NCI-H345 treated with DMSO at 0.1 percent for 48 hours (cell line): Measurements from ENCODE around the gene DOCK4.

ENCODE experiments used
- DNase-seq: peaks from one replicate; lab custom pipeline; 2025; ENCODE audit not compliant: unreplicated experiment; lab: John Stamatoyannopoulos, UW

The DOCK4 gene

DNA sequence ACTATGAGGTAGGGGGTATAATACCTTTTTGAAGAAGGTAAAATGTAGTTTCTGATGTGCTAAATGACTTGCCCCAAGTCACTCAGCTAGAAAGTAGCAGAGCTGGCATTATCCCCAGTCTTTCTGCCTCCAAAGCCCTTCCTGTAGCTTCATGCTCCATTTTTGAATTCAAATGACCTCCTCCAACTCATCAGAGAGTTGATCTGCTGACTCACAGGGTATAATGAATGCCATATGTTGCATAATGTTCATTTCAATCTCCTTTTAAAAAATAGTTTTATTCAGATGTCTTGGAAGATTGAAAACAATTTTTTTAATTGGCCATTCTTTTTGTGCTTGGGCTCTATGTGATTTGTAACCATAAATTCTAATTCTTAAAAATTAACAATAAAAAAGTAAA is 371.1 kb downstream of the DOCK4 start:
- DNase-seq = no peak

DNA sequence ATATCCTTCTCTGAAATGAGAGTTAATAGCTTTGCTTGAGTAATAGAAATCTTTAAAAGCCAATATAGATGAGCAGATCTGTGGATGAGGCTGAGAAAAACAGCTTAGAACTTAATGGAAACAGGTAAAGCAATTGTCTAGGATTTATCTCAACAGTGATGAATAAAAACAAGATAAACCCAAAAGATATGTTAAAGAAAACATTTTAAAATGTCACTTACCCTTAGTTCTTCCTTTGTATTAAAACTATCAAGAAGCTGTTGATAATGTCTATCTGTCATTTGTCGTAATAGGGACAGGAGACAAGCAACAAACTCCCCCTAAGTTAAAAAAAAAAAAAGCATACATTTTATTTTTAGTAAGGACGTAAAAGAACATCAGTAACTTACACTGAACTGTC is 371.8 kb downstream of the DOCK4 start:
- no peak for DNase-seq

- DNase-seq = no peak
These were observed 372.7 kb downstream of the DOCK4 start for GRCh38 chr7:111833466-111833865.

- DNase-seq = no peak
These were observed 374.0 kb downstream of the DOCK4 start for GRCh38 chr7:111832174-111832573.

DNA sequence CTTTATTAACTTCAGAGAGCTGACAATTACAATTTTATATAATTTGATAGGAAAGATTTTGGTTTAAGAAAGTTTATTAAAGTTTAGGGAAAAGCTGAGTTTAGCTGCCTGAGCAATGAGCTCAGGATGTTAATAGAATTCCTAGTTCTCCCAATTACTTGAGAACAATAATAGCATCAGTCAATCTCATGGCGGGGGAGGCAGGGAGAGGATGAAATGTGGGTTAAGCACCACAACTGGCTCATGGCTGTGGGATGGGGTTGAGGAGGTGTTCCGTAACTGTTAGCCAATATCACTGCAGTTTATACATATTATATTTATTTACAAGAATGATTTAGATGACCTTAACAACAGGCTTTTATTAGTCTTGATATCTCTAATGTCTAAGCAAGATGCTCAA is 377.0 kb downstream of the DOCK4 start:
- no peak for DNase-seq

GRCh38 chr7:111827863-111828504 is 378.2 kb downstream of the DOCK4 start:
- no peak for DNase-seq

DNA sequence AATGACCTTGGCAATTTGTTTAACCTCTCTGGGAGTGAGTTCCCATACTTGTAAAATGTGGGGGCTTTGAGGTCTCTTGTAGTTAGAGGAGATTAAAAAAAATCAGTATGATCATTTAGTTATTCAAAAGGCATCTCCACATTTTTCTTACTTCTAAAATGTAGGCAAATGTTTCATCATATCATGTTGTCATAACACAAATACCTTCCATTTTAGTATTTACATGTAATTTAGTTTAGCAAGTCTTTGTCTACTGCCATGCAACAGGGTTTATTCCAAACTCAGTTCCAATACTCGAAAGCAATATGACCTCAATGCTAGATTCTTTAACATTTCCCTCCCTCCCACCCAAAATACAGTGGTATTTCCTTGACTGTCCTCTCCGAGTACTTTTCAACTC is 381.2 kb downstream of the DOCK4 start:
- no peak for DNase-seq

DNA sequence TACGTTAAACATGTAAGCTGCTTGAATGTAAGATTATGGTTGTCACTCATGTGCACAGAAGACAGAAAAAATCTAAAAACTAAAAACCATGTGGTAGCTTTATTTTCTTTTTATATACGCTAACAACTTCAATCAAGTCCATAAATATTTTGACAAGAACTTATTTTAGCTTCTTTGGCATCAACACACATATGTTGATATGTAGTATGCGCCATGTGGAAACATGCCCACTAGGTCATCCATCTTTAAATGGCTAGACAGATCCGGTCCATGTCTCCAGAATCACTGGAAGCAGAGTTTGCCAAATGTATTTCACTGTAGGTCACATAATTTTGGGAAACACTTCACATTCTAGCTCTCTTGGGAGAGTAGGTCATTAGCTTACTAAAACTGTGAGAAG is 382.4 kb downstream of the DOCK4 start:
- no peak for DNase-seq

DNA sequence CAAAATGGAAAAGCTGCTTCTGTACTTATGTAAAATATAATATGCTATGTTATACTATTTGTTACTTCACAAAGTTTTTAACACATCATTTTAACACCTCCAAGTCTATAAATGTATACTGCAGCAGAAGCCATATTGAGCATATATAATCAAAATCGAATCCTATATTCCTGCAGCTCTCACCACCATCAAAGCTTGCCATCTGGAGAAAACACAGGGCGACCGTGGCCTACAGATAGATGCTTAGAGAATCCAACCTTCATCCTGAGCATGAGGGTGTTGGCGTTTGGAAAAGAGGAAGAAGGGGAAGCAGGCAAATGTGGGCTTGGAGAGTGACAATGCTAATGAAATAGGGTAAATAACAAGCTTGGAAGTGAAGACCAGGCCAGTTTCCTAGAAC is 385.2 kb downstream of the DOCK4 start:
- DNase-seq = no peak

DNA sequence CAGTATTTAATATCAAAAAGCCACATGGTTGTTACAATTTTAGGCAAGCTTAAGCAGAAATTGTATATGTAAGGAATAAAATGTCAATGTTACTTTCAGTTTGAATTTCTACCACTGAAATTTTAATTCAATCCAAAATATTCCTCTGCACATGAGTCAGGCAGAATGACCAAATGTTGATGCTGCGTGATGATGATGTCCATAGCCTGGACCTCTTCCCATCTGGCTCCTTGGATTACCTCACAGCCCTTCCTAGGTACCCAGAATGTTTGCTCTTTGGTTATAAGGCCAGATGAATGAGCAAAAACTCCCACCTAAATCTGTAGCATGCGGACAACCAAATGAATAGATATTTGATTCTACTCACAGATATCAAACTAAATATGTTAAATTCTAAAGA is 385.6 kb downstream of the DOCK4 start:
- DNase-seq = no peak

DNA sequence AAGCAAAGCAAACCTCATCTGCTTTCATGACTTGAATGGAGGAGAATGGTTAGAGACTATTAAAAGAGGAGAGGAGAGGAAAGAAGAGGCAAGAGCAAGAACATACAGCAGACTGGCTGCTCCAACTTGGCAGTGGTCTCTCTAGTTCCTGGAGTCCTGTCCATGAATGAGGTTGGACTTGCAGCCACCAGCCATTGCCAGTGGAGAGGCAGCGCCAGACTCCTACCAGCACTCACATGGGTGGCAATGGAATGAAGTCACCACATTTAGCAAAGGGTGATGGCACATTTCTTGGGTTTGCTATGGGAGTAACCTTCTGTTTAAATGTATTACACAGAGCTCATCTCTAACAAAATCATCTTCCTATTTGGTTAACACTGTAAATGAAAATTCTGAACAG is 386.1 kb downstream of the DOCK4 start:
- no peak for DNase-seq

- no peak for DNase-seq
These were observed 390.8 kb downstream of the DOCK4 start for GRCh38 chr7:111815354-111815753.

GRCh38 chr7:111813306-111813705 is 392.9 kb downstream of the DOCK4 start:
- DNase-seq = no peak

GRCh38 chr7:111806232-111806631 is 400.0 kb downstream of the DOCK4 start:
- DNase-seq = no peak

DNA sequence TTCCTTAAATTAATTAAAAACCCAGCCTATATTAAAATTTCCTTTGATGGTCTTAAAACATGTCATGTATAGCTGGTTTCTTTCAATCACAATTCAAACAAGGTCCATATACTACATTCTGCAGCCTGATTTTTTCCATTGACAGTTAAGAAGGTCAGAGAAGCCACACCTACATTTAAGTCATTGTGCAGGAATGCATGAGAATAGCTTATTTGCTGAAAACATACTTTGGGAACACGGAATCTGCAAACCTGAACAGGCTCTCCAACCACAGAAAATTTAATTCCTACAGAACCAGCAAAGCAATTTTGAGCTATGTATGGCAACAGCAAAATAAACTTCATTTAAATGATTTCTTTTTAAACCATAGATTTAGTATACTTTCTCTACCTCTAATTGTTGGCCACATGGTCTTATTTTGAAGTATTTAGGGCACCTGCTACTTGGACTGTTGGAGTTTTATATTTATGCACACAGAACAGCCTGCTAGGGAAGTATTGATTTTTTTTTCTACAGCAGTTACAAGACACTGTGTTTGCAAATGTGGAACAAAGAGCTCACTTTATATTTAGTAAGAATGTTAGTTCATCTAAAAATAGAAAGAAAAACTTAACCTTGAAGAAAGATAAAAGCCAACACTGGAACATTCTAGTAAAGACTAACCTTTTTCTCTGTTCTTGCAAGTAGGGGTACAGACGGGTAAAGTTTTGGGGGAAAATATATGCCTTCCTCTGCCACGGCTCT is 403.0 kb downstream of the DOCK4 start:
- no peak for DNase-seq

DNA sequence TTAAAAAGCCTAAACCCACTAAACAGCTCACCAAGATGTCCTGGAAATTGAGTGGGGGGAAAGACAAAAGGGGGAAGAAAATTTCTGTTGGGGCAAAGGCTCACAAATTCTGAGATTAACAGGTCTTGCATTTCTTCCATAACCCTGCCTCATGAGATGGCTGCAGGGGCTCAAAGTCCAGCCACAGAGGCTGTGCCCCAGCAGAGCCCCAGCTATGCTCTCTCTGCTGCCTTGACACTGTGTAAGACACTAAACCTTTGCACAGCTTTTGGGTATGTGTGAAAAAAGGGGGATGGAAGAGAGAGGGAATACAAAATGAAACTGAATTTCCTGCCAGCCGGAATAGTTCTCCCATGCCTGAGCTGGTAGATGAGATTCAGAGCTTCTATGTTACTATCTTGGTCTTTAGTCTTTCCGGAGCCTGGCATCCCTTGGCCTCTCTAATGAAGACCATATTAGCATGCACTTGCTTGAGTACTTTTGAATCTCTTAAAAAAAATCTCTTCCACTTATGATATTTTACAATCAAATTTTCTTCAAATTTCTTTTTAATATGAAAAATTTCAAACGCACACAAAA is 403.9 kb downstream of the DOCK4 start:
- DNase-seq = no peak

DNA sequence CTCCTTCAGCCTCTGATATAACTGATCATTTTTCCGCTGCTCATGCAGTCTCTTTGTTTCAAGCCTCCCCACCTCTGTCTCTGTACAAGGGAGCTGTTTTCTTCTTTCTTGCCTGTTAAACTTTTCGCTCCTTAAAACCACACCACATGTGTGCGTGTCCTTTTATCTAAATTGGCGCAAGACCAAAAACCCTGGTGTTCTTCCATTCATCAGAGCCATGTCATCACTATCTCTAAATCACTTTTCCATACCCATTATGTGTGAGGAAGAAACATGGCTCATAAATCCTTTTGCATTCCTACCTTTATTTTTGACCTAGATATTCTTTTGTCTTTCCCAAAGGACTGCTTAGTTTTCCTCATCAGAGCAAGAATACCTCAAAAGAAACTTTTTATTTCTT is 404.9 kb downstream of the DOCK4 start:
- DNase-seq = no peak

- no peak for DNase-seq
These were observed 409.5 kb downstream of the DOCK4 start for GRCh38 chr7:111796671-111797070.

GRCh38 chr7:111789870-111790269 is 416.3 kb downstream of the DOCK4 start:
- no peak for DNase-seq

- no peak for DNase-seq
These were observed 417.2 kb downstream of the DOCK4 start for GRCh38 chr7:111789048-111789320.

DNA sequence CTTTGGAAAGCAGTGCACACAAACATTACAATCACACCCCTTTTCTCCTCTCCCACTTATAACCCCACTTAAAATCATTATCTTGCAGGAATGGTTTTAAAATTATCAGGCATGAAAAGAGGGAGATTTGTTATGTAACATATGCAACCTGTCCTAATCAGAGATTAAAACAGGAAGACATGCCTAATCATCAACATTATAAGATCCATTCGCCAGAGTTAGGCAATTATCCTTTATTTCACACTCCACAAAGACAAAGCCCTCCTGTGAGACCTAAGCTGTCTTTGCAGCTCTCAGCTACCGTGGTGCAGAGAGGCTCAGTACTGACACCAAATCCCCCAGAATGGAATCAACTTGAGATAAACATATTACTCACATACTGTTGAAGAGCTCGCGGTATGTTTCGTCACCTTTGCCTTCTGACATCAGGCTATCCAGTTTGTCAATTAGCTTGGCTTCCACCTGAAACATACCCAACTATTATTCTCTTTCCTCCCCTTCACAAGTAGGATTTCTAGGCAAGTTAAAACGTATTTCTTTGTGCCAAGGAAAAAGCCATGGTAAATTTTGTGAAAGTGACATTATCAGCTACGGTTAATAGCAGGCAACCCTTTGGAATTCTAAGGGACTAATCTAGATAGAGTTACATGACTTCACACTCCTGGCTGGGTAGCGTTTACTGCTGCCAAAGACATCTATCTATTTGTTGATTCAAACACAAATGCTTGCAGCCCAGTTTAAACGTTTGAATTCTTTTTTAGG is 417.7 kb downstream of the DOCK4 start:
- no peak for DNase-seq

GRCh38 chr7:111787741-111788140 is 418.5 kb downstream of the DOCK4 start:
- DNase-seq = no peak
